MM.1S (cell line): ENCODE measurements around the gene SNX5.

ENCODE experiments used
- DNase-seq: peaks from one replicate; pipeline ENCODE4 v3.0.0-alpha.2; 2015
- H2AFZ ChIP-seq: fragments of 300-600 bp; sonication (generic); 2 replicates; pipeline ENCODE4 v1.6.0; 2016; ENCODE audit warnings: antibody characterized with exemption, low read length
- H3F3A ChIP-seq: fragments of 300-600 bp; sonication (generic); 2 replicates; pipeline ENCODE4 v1.6.1; 2016; ENCODE audit warnings: mild to moderate bottlenecking, antibody characterized with exemption, low read length, moderate library complexity, mixed read lengths; ENCODE audit not compliant: insufficient read depth
- H3K27ac ChIP-seq: fragments of 300-600 bp; sonication (generic); 2 replicates; pipeline ENCODE4 v1.5.1; 2016; ENCODE audit warnings: mild to moderate bottlenecking, low read length
- H3K27me3 ChIP-seq: fragments of 300-600 bp; sonication (generic); replicated peaks from 2 replicates; pipeline ENCODE4 v1.6.0; 2016; ENCODE audit warnings: low read length; ENCODE audit not compliant: insufficient read depth
- H3K36me3 ChIP-seq: fragments of 300-600 bp; sonication (generic); replicated peaks from 2 replicates; pipeline ENCODE4 v1.6.1; 2016; ENCODE audit warnings: mild to moderate bottlenecking, low read length, mixed read lengths; ENCODE audit not compliant: insufficient read depth
- H3K4me1 ChIP-seq: fragments of 300-600 bp; sonication (generic); 2 replicates; pipeline ENCODE4 v1.6.1; 2016; ENCODE audit warnings: low read length, mixed read lengths
- H3K4me2 ChIP-seq: fragments of 300-600 bp; sonication (generic); 2 replicates; pipeline ENCODE4 v1.6.0; 2016; ENCODE audit warnings: low read depth, low read length
- H3K4me3 ChIP-seq: fragments of 300-600 bp; sonication (generic); 2 replicates; pipeline ENCODE4 v1.5.1; 2016; ENCODE audit warnings: low read length, mixed read lengths
- H3K79me2 ChIP-seq: fragments of 300-600 bp; sonication (generic); 2 replicates; pipeline ENCODE4 v1.6.1; 2016; ENCODE audit warnings: mixed run types, low read length, mixed read lengths
- H3K9ac ChIP-seq: fragments of 300-600 bp; sonication (generic); 2 replicates; pipeline ENCODE4 v1.6.1; 2016; ENCODE audit warnings: low read length, mixed read lengths
- H3K9me2 ChIP-seq: fragments of 300-600 bp; sonication (generic); replicated peaks from 2 replicates; pipeline ENCODE4 v1.6.1; 2016; ENCODE audit warnings: mild to moderate bottlenecking, low read length, mixed read lengths; ENCODE audit not compliant: insufficient read depth
- H3K9me3 ChIP-seq: fragments of 300-600 bp; sonication (generic); replicated peaks from 2 replicates; pipeline ENCODE4 v1.6.1; 2016; ENCODE audit warnings: mild to moderate bottlenecking, low read length, mixed read lengths; ENCODE audit not compliant: insufficient read depth
- H4K20me1 ChIP-seq: fragments of 300-600 bp; sonication (generic); 2 replicates; pipeline ENCODE4 v1.6.1; 2016; ENCODE audit warnings: mild to moderate bottlenecking, low read length, moderate library complexity, mixed read lengths; ENCODE audit not compliant: insufficient read depth
- EZH2 ChIP-seq: fragments of 300-600 bp; sonication (generic); optimal IDR thresholded peaks from 2 replicates; pipeline ENCODE3; 2017; ENCODE audit warnings: low read depth, mild to moderate bottlenecking, antibody characterized with exemption, low read length, mixed read lengths
- EZH2phosphoT487 ChIP-seq: fragments of 300-600 bp; sonication (generic); IDR thresholded peaks from 2 replicates; pipeline ENCODE4 v1.6.1; 2018; ENCODE audit warnings: antibody characterized with exemption, low read length
- TF ChIP-seq, protein P1 (sequence below): fragments of 300-600 bp; sonication (generic); IDR thresholded peaks from 2 replicates; pipeline ENCODE4 v1.5.1; 2016; ENCODE audit warnings: antibody characterized with exemption, low read length, mixed read lengths

The SNX5 gene

DNA sequence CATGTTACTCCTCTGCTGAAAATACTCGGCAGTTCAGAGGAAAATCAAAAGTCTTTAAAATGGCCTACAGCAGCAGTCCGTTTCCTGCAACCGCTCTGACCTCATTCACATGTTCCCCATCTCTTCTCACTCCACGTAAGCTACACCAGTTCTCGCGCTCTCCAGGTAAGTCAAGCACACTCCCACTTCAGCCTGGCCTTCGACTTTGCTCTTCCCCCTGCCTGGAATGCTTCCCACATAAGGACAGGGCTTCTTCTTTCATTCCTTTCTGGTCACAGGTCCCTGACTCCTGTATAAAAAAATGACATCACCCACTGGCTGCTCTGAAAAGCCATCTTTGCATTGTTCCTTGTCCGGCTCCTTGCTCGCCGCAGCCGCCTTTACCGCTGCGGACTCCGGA is 42.9 kb upstream of the SNX5 start:
- H3K79me2 ChIP-seq = no peaks in the 10 kb centered on the region
- H2AFZ ChIP-seq = no peak overlapping the region
- H3K9me2 ChIP-seq = no peaks in the 10 kb centered on the region
- H3F3A ChIP-seq = no peaks in the 10 kb centered on the region
- DNase-seq = no peak
- no peaks in the 10 kb centered on the region for H3K36me3 ChIP-seq
- no peak overlapping the region for H3K4me2 ChIP-seq
- TF ChIP-seq EZH2phosphoT487 (no peak), EZH2 (no peak)
- TF ChIP-seq, protein P1, sequence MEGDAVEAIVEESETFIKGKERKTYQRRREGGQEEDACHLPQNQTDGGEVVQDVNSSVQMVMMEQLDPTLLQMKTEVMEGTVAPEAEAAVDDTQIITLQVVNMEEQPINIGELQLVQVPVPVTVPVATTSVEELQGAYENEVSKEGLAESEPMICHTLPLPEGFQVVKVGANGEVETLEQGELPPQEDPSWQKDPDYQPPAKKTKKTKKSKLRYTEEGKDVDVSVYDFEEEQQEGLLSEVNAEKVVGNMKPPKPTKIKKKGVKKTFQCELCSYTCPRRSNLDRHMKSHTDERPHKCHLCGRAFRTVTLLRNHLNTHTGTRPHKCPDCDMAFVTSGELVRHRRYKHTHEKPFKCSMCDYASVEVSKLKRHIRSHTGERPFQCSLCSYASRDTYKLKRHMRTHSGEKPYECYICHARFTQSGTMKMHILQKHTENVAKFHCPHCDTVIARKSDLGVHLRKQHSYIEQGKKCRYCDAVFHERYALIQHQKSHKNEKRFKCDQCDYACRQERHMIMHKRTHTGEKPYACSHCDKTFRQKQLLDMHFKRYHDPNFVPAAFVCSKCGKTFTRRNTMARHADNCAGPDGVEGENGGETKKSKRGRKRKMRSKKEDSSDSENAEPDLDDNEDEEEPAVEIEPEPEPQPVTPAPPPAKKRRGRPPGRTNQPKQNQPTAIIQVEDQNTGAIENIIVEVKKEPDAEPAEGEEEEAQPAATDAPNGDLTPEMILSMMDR = no peak
- no peak overlapping the region for H3K4me3 ChIP-seq
- no peaks in the 10 kb centered on the region for H3K27me3 ChIP-seq
- no peaks in the 10 kb centered on the region for H4K20me1 ChIP-seq
- H3K4me1 ChIP-seq = no peaks in the 10 kb centered on the region
- H3K9me3 ChIP-seq = no peaks in the 10 kb centered on the region
- no peak overlapping the region for H3K27ac ChIP-seq
- H3K9ac ChIP-seq = no peak overlapping the region

DNA sequence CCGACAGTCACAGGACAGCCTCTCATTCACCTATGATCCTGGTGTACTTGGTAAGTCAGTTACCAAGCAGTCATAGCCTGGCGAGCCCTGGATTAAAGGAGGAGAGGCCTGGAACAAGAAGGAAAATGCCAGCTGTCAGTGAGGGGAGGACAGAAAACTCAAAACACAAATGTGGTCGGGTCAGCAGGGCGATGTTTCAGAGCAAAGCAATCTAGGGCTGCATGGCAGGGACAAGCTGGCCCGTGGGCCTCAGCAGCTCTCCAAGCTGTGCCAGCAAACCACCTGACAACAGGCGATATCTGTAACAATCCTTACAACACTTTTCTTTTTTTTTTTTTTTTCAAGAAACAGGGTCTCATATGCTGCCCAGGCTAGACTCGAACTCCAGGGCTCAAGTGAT is 40.5 kb upstream of the SNX5 start:
- Histone ChIP-seq H3K4me1 (peaks cover 13% of the 10 kb centered on the region), H3K9me3 (no peaks in the 10 kb centered on the region), H4K20me1 (no peaks in the 10 kb centered on the region), H3K79me2 (no peaks in the 10 kb centered on the region), H3F3A (no peaks in the 10 kb centered on the region), H3K27ac (no peak overlapping the region), H3K27me3 (no peaks in the 10 kb centered on the region), H3K4me3 (no peak overlapping the region), H3K36me3 (no peaks in the 10 kb centered on the region), H3K4me2 (no peak overlapping the region), H3K9ac (no peak overlapping the region), H3K9me2 (no peaks in the 10 kb centered on the region), H2AFZ (no peak overlapping the region)
- TF ChIP-seq, protein P1 = no peak
- TF ChIP-seq EZH2 = no peak
- TF ChIP-seq EZH2phosphoT487 = no peak
- no peak for DNase-seq

DNA sequence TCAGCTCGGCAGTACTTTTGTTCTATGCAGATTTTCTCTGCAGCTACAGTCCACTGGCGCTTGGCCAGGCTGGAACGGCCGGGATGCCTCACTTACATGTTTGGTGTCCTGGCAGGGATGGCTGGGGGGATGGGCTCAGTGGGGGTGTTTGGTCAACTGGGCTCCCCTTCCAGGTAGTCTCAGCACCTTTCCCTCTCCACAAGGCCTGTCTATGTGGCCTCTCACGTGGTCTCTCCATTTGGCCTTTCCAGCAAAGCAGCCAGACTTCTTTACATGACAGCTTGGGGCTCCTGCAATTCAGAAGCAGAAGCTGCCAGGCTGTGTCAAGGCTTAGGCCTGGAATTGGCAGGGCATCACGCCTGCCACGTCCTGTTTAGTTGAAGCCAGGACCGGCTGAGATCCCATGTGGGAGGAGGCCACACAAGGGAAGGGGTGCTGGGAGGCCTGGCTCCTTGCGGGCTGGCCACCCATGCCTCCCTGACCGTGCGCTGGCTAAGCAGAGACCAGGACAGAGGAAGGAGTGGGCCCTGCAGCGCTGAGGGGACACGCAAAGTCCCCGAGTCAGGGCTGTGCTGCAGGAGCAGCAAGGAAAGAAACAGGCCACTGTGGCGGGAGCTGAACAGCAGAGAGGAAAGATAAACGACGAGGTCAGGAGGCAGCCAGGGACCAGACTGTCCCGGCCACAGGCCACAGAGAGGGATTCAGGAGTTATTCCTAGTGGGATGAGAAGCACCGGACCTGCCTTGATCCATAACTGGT is 39.1 kb upstream of the SNX5 start:
- no peak overlapping the region for H3K27ac ChIP-seq
- H3K9ac ChIP-seq = no peak overlapping the region
- no peaks in the 10 kb centered on the region for H3K9me3 ChIP-seq
- H2AFZ ChIP-seq = no peak overlapping the region
- no peaks in the 10 kb centered on the region for H3K36me3 ChIP-seq
- peaks cover 15% of the 10 kb centered on the region for H3K4me1 ChIP-seq
- no peaks in the 10 kb centered on the region for H3K9me2 ChIP-seq
- H3F3A ChIP-seq = 0 out of 2 replicates have a peak, but pooled peaks cover 5% of the 10 kb centered on the region
- no peaks in the 10 kb centered on the region for H4K20me1 ChIP-seq
- no peak for DNase-seq
- H3K27me3 ChIP-seq = no peaks in the 10 kb centered on the region
- TF ChIP-seq EZH2 = no peak
- TF ChIP-seq EZH2phosphoT487 = no peak
- TF ChIP-seq, protein P1 = no peak
- H3K4me3 ChIP-seq = no peak overlapping the region
- H3K4me2 ChIP-seq = no peak overlapping the region
- H3K79me2 ChIP-seq = no peaks in the 10 kb centered on the region
